ENCODE results near the gene SNRNP200.

SNRNP200 gene

GRCh38 chr2:96315400-96316071 is 10.2 kb upstream of the SNRNP200 start:
- H3F3A ChIP-seq (ENCODE audit: insufficient read depth, low read length), result no peaks in the 10 kb centered on the region
- no peaks in the 10 kb centered on the region for H4K20me1 ChIP-seq (ENCODE audit: insufficient read depth, low read length)
- no peaks in the 10 kb centered on the region for H3K9me3 ChIP-seq (replicated peaks; ENCODE audit: insufficient read depth, low read length)
- no peak overlapping the region for H3K9ac ChIP-seq (ENCODE audit: low read length)
- no peaks in the 10 kb centered on the region for H3K36me3 ChIP-seq (replicated peaks; ENCODE audit: insufficient read depth, low read length)
- no peak for DNase-seq
- H3K4me1 ChIP-seq (ENCODE audit: low read length), result 0 out of 2 replicates have a peak, but pooled peaks cover 4% of the 10 kb centered on the region
- H2AFZ ChIP-seq (ENCODE audit: low read length), result no peak overlapping the region
- H3K4me3 ChIP-seq (ENCODE audit: low read length), result no peak overlapping the region
- no peak overlapping the region for H3K4me2 ChIP-seq (ENCODE audit: low read depth, low read length)
- no peaks in the 10 kb centered on the region for H3K9me2 ChIP-seq (replicated peaks; ENCODE audit: insufficient read depth, low read length)
- H3K27me3 ChIP-seq (replicated peaks; ENCODE audit: insufficient read depth, low read length), result no peaks in the 10 kb centered on the region
- no peak overlapping the region for H3K27ac ChIP-seq (ENCODE audit: low read length)
- H3K79me2 ChIP-seq (ENCODE audit: low read length), result no peaks in the 10 kb centered on the region
- TF ChIP-seq EZH2 (optimal IDR thresholded peaks at IDR 0.05; ENCODE audit: low read depth, low read length) (no peak), CTCF (IDR thresholded peaks at IDR 0.05; ENCODE audit: low read length) (no peak), EZH2phosphoT487 (IDR thresholded peaks at IDR 0.05; ENCODE audit: low read length) (no peak)

GRCh38 chr2:96315005-96315399 is 9.7 kb upstream of the SNRNP200 start:
- DNase-seq, result no peak
- H3K36me3 ChIP-seq (replicated peaks; ENCODE audit: insufficient read depth, low read length), result no peaks in the 10 kb centered on the region
- no peak overlapping the region for H3K9ac ChIP-seq (ENCODE audit: low read length)
- no peak overlapping the region for H3K4me3 ChIP-seq (ENCODE audit: low read length)
- no peak overlapping the region for H3K27ac ChIP-seq (ENCODE audit: low read length)
- H3K4me1 ChIP-seq (ENCODE audit: low read length), result no peaks in the 10 kb centered on the region
- H3K9me2 ChIP-seq (replicated peaks; ENCODE audit: insufficient read depth, low read length), result no peaks in the 10 kb centered on the region
- H3K27me3 ChIP-seq (replicated peaks; ENCODE audit: insufficient read depth, low read length), result no peaks in the 10 kb centered on the region
- H3K9me3 ChIP-seq (replicated peaks; ENCODE audit: insufficient read depth, low read length), result no peaks in the 10 kb centered on the region
- no peaks in the 10 kb centered on the region for H3F3A ChIP-seq (ENCODE audit: insufficient read depth, low read length)
- no peak overlapping the region for H2AFZ ChIP-seq (ENCODE audit: low read length)
- H3K79me2 ChIP-seq (ENCODE audit: low read length), result no peaks in the 10 kb centered on the region
- H4K20me1 ChIP-seq (ENCODE audit: insufficient read depth, low read length), result no peaks in the 10 kb centered on the region
- no peak overlapping the region for H3K4me2 ChIP-seq (ENCODE audit: low read depth, low read length)
- no peak for TF ChIP-seq EZH2phosphoT487 (IDR thresholded peaks at IDR 0.05; ENCODE audit: low read length)
- no peak for TF ChIP-seq EZH2 (optimal IDR thresholded peaks at IDR 0.05; ENCODE audit: low read depth, low read length)
- no peak for TF ChIP-seq CTCF (IDR thresholded peaks at IDR 0.05; ENCODE audit: low read length)

- H2AFZ ChIP-seq (ENCODE audit: low read length), result no peak overlapping the region
- H3K4me2 ChIP-seq (ENCODE audit: low read depth, low read length), result no peak overlapping the region
- peaks cover 5% of the 10 kb centered on the region; the same call in 1 of the 2 replicates for H3K36me3 ChIP-seq (replicated peaks; ENCODE audit: insufficient read depth, low read length)
- H3K4me3 ChIP-seq (ENCODE audit: low read length), result no peak overlapping the region
- TF ChIP-seq EZH2phosphoT487 (IDR thresholded peaks at IDR 0.05; ENCODE audit: low read length) (no peak), EZH2 (optimal IDR thresholded peaks at IDR 0.05; ENCODE audit: low read depth, low read length) (no peak), CTCF (IDR thresholded peaks at IDR 0.05; ENCODE audit: low read length) (no peak)
- H3K79me2 ChIP-seq (ENCODE audit: low read length), result peaks cover 32% of the 10 kb centered on the region
- no peaks in the 10 kb centered on the region for H3K27me3 ChIP-seq (replicated peaks; ENCODE audit: insufficient read depth, low read length)
- no peaks in the 10 kb centered on the region for H3F3A ChIP-seq (ENCODE audit: insufficient read depth, low read length)
- DNase-seq, result no peak
- no peak overlapping the region for H3K9ac ChIP-seq (ENCODE audit: low read length)
- H3K27ac ChIP-seq (ENCODE audit: low read length), result no peak overlapping the region
- H4K20me1 ChIP-seq (ENCODE audit: insufficient read depth, low read length), result no peaks in the 10 kb centered on the region
- no peaks in the 10 kb centered on the region for H3K9me2 ChIP-seq (replicated peaks; ENCODE audit: insufficient read depth, low read length)
- peaks cover 16% of the 10 kb centered on the region for H3K4me1 ChIP-seq (ENCODE audit: low read length)
- no peaks in the 10 kb centered on the region for H3K9me3 ChIP-seq (replicated peaks; ENCODE audit: insufficient read depth, low read length)
Measured at GRCh38 chr2:96308248-96308647, 2.9 kb upstream of the SNRNP200 start.
